Thoracic aorta (tissue), 2 donors: Measurements from ENCODE around the gene IGFLR1. TPM values are rescaled to one million over a fixed set of nuclear protein-coding genes. Genes with fewer than 3 reads are reported as not detected.

ENCODE experiments used
- ATAC-seq: fragments of 150-250 bp; one replicate; pipeline ENCODE4 v1.8.0; 2017; ENCODE audit warnings: low read depth; ENCODE audit not compliant: insufficient number of reproducible peaks, low FRiP score
- DNase-seq: peaks from one replicate; pipeline ENCODE4 v3.0.0-alpha.2; 2020; ENCODE audit warnings: low spot score
- H3K27ac ChIP-seq, 2 donors: fragments of 200-600 bp; sonication (generic); 1 replicate in 1 of 2; 2 replicates in 1 of 2; pipeline ENCODE4 v1.5.1; 2016; ENCODE audit warnings: mild to moderate bottlenecking in 2 of 2, moderate library complexity in 2 of 2
- H3K27me3 ChIP-seq: fragments of 200-600 bp; sonication (generic); replicated peaks from 2 replicates; pipeline ENCODE4 v1.6.0; 2016; ENCODE audit warnings: mild to moderate bottlenecking; ENCODE audit not compliant: insufficient read depth
- H3K36me3 ChIP-seq: fragments of 200-600 bp; sonication (generic); one replicate; pipeline ENCODE4 v1.5.1; 2016
- H3K4me1 ChIP-seq, 2 donors: fragments of 200-600 bp; sonication (generic); 1 replicate in 1 of 2; 2 replicates in 1 of 2; pipeline versions ENCODE4 v1.5.1 to v1.6.0; 2016; ENCODE audit warnings: low read depth in 2 of 2, mild to moderate bottlenecking in 1 of 2; ENCODE audit not compliant: control insufficient read depth in 1 of 2
- H3K4me3 ChIP-seq: fragments of 200-600 bp; sonication (generic); 2 replicates; pipeline ENCODE4 v1.5.1; 2016; ENCODE audit warnings: mild to moderate bottlenecking
- H3K9me3 ChIP-seq: fragments of 200-600 bp; sonication (generic); 2 replicates; pipeline ENCODE4 v1.5.1; 2016
- total RNA-seq, 2 donors: library from RNA; depleted of rRNA; stranded (reverse); fragments of >200 nt; gene quantifications; one replicate each; pipeline versions ENCODE4 v1.1.0 to v1.2.3, GENCODE V29; 2016
- TF ChIP-seq, protein P1 (sequence below): fragments of 200-600 bp; sonication (generic); IDR thresholded peaks from one replicate; pipeline ENCODE4 v1.5.1; 2019; ENCODE audit warnings: antibody characterized with exemption

Gene IGFLR1
- total RNA-seq, 2 donors from 2014 or later: 6.9 to 13.1 TPM

DNA sequence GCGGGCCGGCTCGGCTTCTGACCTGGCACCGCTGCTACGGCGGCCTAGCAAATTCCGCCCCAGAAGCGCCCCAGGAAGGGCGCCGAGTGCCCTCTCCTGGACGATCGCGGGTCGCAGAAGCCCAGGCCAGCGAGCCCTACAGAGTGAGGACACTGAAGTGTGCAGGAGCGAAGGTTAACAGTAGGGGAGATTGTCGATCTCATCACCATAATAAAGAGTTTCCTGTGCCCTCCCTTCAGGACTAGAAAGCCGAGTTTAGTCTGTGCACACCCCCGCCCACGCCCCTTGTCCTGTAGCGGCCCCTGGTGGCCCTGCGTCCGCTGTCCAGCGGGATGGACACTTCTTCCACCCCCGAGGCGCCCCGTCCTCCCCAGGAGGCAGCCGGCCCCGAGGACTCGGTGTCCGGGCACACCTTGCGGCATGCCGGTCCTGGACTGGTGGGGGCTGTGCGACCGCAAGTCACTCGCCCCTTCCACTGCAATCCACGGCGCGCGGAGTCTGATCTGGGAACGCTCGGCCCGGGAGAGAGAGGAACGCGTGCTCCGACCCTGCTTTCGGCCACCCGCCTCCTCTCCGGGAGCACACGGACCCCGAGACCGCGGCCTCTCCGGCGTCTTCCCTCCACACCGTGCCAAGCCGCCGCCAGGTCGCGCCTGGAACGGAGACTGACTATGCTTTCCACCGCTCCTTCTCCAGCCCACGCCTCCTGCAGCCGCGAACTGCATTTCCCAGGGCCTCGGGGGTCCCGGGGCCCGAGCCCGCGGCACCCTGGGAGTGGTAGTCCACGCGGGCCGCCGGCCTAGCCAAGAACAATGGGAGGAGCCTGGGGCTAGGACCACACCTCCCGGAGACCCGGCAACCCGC, 25.2 kb downstream of the IGFLR1 start:
- Histone ChIP-seq H3K27ac (peak overlapping the region; percentile 60 to 74), H3K9me3 (no peaks in the 10 kb centered on the region), H3K4me1 (peaks cover 16 to 26% of the 10 kb centered on the region in 2 donors), H3K4me3 (peak overlapping the region; percentile 82), H3K27me3 (no peaks in the 10 kb centered on the region), H3K36me3 (peaks cover 13% of the 10 kb centered on the region)
- peak; percentile 91 for ATAC-seq
- TF ChIP-seq, protein P1, sequence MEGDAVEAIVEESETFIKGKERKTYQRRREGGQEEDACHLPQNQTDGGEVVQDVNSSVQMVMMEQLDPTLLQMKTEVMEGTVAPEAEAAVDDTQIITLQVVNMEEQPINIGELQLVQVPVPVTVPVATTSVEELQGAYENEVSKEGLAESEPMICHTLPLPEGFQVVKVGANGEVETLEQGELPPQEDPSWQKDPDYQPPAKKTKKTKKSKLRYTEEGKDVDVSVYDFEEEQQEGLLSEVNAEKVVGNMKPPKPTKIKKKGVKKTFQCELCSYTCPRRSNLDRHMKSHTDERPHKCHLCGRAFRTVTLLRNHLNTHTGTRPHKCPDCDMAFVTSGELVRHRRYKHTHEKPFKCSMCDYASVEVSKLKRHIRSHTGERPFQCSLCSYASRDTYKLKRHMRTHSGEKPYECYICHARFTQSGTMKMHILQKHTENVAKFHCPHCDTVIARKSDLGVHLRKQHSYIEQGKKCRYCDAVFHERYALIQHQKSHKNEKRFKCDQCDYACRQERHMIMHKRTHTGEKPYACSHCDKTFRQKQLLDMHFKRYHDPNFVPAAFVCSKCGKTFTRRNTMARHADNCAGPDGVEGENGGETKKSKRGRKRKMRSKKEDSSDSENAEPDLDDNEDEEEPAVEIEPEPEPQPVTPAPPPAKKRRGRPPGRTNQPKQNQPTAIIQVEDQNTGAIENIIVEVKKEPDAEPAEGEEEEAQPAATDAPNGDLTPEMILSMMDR: peak; percentile 84
- peak; percentile 88 for DNase-seq

DNA sequence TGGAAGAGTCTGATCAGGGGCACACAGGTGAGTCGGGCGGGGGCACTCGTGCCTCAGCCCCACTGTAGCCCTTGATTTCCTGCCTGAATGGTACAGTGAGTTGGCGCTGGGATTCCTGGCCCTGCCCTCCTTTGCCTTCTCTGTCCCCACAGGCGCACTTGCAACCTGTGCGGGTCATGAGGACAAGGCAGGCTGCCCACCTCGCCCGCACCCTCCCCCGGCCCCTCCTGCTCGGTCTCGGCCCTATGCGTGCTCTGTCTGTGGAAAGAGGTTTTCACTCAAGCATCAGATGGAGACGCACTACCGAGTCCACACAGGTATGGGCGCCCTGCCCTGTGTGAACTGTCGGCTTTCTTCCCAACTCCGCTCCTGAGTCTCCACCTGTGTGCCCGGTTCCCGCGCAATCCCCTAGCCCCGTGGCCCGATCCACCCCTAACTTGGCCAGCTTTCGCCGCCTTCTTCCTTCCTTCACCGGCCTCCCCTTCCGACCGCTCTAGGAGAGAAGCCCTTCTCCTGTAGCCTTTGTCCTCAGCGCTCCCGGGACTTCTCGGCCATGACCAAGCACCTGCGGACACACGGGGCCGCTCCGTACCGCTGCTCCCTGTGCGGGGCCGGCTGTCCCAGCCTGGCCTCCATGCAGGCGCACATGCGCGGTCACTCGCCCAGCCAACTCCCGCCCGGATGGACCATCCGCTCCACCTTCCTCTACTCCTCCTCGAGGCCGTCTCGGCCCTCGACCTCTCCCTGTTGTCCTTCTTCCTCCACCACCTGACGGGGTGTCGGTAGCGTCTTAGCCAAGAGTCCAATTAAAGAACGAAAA, 26.1 kb downstream of the IGFLR1 start:
- Histone ChIP-seq H3K27ac (peak overlapping the region; percentile 60 to 74), H3K9me3 (no peaks in the 10 kb centered on the region), H3K4me1 (peaks cover 16 to 26% of the 10 kb centered on the region in 2 donors), H3K4me3 (peak overlapping the region; percentile 82), H3K36me3 (peaks cover 5% of the 10 kb centered on the region), H3K27me3 (no peaks in the 10 kb centered on the region)
- no peak for ATAC-seq
- DNase-seq: no peak
- TF ChIP-seq, protein P1: no peak

DNA sequence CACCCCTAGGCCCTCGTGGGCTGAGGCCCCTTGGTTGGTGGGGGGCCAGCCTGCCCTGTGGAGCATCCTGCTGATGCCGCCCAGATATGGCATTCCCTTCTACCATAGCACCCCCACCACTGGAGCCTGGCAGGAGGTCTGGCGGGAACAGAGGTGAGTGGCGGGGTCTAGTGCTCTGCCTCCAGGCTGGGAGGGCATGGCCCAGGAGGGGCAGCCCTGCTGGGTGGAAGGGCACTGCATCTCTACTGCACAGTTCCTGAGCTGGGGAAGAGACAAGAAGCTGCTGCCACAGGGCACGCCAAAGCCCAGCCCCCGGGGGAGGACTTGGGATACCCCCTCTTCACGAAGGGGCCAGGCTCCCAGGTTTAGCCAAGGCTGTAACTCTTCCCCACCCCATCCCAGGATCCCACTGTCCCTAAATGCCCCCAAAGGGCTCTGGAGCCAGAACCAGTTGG, 26.9 kb downstream of the IGFLR1 start:
- Histone ChIP-seq H3K27me3 (no peaks in the 10 kb centered on the region), H3K4me1 (peaks cover 16 to 26% of the 10 kb centered on the region in 2 donors), H3K27ac (no peak overlapping the region), H3K9me3 (no peaks in the 10 kb centered on the region), H3K4me3 (no peak overlapping the region), H3K36me3 (no peaks in the 10 kb centered on the region)
- no peak for DNase-seq
- no peak for ATAC-seq
- TF ChIP-seq, protein P1: no peak

DNA sequence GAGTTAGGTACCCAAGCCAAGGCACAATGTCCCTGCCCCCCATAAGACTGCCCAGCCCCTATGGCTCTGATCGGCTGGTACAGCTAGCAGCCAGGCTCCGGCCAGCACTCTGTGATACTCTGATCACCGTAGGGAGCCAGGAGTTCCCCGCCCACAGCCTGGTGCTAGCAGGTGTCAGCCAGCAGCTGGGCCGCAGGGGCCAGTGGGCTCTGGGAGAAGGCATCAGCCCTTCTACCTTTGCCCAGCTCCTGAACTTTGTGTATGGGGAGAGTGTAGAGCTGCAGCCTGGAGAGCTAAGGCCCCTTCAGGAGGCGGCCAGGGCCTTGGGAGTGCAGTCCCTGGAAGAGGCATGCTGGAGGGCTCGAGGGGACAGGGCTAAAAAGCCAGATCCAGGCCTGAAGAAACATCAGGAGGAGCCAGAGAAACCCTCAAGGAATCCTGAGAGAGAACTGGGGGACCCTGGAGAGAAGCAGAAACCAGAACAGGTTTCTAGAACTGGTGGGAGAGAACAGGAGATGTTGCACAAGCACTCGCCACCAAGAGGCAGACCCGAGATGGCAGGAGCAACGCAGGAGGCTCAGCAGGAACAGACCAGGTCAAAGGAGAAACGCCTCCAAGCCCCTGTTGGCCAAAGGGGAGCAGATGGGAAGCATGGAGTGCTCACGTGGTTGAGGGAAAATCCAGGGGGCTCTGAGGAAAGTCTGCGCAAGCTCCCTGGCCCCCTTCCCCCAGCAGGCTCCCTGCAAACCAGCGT, 27.5 kb downstream of the IGFLR1 start:
- no peaks in the 10 kb centered on the region for H3K9me3 ChIP-seq
- TF ChIP-seq, protein P1: no peak
- DNase-seq (no peak), ATAC-seq (no peak)
- no peak overlapping the region for H3K27ac ChIP-seq
- H3K4me1 ChIP-seq: peaks cover 16 to 23% of the 10 kb centered on the region in 2 donors
- no peaks in the 10 kb centered on the region for H3K36me3 ChIP-seq
- no peaks in the 10 kb centered on the region for H3K27me3 ChIP-seq
- no peak overlapping the region for H3K4me3 ChIP-seq
